ENCODE data around the gene CAPRIN2.

CAPRIN2 gene

DNA sequence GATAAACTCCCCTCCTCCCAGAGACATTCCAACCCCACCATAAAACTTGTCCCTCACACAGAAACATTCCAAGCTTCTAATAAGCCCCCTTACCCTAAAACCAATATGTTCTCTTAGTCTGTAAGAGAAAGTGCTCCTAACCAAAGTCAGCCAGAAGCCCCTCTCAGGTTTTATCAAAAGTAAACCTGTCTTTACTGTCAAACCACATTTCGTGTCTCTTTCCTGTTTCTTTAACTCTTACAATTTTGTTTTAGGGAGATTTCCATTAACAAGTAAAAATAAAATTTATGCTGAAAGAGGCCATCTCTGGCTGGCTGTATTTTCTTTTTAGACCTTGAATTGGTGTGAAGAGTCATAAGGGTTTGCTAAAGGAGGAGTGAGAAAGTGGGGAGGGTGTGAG lies 29.8 kb upstream of the CAPRIN2 start:
- TF ChIP-seq, protein P1, sequence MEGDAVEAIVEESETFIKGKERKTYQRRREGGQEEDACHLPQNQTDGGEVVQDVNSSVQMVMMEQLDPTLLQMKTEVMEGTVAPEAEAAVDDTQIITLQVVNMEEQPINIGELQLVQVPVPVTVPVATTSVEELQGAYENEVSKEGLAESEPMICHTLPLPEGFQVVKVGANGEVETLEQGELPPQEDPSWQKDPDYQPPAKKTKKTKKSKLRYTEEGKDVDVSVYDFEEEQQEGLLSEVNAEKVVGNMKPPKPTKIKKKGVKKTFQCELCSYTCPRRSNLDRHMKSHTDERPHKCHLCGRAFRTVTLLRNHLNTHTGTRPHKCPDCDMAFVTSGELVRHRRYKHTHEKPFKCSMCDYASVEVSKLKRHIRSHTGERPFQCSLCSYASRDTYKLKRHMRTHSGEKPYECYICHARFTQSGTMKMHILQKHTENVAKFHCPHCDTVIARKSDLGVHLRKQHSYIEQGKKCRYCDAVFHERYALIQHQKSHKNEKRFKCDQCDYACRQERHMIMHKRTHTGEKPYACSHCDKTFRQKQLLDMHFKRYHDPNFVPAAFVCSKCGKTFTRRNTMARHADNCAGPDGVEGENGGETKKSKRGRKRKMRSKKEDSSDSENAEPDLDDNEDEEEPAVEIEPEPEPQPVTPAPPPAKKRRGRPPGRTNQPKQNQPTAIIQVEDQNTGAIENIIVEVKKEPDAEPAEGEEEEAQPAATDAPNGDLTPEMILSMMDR (IDR thresholded peaks at IDR 0.05): no peak
- Histone ChIP-seq H3K27ac (no peak overlapping the region), H3K4me3 (no peak overlapping the region)
- DNase-seq (ENCODE audit: low spot score): no peak

DNA sequence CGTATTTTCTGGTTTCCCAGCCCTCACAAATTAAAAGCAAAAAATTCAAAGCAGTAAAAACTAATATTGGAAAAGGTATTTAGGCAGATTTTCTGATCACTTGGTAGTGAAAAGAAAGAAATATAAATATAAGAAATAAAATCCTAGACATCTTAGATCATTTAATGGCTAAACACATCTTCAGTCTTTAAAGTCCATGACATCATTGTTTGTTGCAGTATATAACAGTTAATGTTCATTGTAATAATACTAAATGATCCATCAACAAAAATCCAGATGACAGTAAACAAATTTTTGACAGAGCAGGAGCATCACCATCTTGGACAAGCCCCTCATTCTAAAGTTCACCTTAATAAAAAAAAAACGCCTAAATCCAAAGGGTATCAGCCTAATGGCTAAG lies 29.2 kb upstream of the CAPRIN2 start:
- TF ChIP-seq, protein P1 (IDR thresholded peaks at IDR 0.05): no peak
- no peak for DNase-seq (ENCODE audit: low spot score)
- no peak overlapping the region for H3K27ac ChIP-seq
- no peak overlapping the region for H3K4me3 ChIP-seq

DNA sequence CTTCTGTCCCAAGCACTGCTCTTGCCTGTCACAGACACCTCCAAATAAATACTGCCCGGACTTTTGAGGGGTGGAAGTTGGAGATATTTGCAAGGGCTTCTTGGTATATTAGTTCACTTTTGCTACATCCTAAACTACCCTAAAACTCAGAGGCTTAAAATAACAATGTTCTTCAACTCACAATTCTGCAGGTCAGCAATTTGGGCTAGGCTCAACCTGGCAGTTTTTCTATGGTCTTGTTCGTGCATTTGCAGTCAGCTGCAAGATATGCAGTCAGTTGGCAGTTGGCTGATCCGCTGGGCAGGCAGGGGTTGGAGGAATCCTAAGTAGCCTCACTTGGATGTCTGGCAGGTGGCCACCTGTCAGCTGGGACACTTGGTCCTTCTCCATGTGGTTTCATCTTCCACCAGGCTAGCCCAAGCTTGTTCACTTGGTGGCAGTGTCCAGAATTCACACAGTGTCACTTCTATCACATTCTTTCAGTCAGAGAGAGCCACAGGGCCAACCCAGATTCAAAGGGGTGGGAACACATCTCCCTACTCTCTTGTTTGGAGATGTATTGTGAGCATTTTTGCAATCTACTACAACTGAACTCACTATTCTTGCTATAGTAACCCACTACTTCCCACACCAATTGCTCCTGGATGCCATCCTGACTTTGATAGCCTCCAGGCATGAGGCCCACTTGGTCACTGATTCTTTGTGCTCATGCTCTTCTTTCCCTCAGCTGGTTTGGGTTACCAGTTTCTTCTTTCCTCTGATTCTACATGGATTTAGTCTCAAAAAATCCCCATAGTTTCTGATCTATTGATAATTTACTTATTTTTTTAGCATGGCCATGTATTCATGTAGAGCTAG lies 27.8 kb upstream of the CAPRIN2 start:
- no peak overlapping the region for H3K27ac ChIP-seq
- TF ChIP-seq, protein P1 (IDR thresholded peaks at IDR 0.05): no peak
- no peak for DNase-seq (ENCODE audit: low spot score)
- H3K4me3 ChIP-seq: no peak overlapping the region

DNA sequence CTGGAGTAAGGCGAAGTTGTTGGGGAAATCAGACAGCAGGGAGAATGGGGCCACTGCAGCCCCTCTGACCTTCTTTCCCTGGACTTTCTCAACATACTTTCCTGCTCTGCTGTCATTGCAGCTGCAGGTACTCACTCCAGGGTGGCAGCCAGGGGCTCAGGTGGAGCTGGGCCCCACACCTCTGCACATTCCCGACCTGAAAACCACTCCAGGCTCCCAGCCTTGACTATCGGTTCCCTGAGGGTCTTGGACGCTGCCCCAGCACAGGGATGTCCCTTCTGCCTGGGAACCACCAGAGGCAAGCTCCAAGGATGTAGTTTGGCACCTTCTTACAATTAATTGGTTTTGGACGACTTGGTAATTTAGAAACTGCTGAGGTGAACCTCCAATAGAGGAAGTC lies 24.8 kb upstream of the CAPRIN2 start:
- TF ChIP-seq, protein P1 (IDR thresholded peaks at IDR 0.05): no peak
- DNase-seq (ENCODE audit: low spot score): no peak

DNA sequence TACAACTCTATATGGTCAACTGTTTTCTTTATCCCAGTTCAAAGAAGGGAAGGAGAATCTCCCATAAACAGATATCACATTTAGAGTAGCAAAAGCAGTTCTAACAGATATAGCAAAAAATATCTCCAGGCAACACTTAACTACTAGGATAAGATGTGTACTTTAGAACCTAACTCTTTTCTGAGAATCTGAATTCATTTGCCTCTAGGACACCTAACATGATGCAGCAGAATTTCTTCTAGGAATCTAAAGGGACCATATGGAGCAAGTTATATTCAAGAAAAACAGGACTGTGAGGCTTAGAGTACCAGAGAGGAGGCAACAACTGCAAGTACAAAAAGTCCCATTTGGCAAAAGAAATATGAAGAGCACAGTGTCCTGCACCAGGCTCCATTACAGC lies 24.4 kb upstream of the CAPRIN2 start:
- DNase-seq (ENCODE audit: low spot score): no peak
- TF ChIP-seq, protein P1 (IDR thresholded peaks at IDR 0.05): no peak
- Histone ChIP-seq H3K27ac (no peak overlapping the region), H3K4me3 (no peak overlapping the region)

More for the DNA sequence above, 24.8 kb upstream of the CAPRIN2 start:
- H3K4me3 ChIP-seq: no peak overlapping the region
- no peak overlapping the region for H3K27ac ChIP-seq

DNA sequence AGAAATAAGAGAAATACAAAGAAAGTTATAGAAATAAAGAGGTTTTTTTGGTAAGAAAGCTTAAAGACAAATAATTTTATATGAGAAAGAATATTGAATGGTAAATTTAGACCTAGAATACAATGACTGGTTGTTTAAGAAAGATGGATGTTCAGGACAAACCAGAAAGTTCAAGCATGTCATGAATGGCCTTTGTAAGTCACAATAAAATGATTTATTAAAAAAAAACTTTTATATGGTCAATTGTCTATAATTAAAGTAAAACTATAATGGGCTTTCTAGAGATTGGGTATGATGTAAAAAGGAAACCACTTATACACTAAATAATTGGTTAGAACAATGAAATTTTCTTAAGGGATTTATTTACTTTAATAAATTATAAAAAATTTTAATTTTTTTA lies 19.8 kb upstream of the CAPRIN2 start:
- no peak overlapping the region for H3K4me3 ChIP-seq
- H3K27ac ChIP-seq: no peak overlapping the region
- no peak for DNase-seq (ENCODE audit: low spot score)
- TF ChIP-seq, protein P1 (IDR thresholded peaks at IDR 0.05): no peak

DNA sequence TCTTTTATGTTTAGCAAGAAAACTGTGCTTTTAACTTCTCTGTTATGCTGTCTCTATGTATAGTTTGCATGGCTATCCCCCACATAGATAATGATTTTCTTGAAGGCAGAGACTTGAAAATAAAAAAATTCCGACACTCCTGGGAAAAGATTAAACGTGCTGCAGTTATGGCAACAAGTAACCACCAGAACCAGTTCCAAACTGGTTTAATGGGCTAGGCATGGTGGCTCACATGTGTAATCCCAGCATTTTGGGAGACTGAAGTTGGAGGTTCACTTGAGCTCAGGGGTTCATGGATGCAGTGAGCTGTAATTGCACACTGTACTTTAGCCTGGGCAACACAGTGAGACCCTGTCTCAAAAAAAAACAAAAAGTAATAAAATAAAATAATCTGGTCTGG lies 15.1 kb upstream of the CAPRIN2 start:
- Histone ChIP-seq H3K27ac (no peak overlapping the region), H3K4me3 (no peak overlapping the region)
- no peak for DNase-seq (ENCODE audit: low spot score)
- TF ChIP-seq, protein P1 (IDR thresholded peaks at IDR 0.05): no peak
